ENCODE measurements around the gene ROCK2.

DNA sequence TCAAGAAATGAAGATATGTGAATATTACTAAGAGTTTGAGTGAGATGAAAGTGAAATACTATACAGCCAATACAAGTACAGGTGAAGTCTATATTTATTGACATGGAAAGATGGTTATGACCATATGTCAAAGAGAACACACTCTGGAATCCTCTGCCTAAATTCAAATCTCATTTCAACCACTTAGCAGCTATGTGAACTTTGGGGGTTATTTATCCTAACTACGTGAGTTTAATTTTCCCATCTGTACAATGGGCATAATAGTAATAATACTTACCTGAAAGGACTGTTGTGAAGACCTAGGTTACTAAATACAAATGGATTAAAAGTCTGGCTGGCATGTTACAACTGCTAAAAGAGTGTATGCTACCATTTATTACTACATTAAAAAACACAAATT, 79.6 kb downstream of the ROCK2 start:
- TF ChIP-seq POLR2A (IDR thresholded peaks at IDR 0.05), result no peak
- TF ChIP-seq, protein P1, sequence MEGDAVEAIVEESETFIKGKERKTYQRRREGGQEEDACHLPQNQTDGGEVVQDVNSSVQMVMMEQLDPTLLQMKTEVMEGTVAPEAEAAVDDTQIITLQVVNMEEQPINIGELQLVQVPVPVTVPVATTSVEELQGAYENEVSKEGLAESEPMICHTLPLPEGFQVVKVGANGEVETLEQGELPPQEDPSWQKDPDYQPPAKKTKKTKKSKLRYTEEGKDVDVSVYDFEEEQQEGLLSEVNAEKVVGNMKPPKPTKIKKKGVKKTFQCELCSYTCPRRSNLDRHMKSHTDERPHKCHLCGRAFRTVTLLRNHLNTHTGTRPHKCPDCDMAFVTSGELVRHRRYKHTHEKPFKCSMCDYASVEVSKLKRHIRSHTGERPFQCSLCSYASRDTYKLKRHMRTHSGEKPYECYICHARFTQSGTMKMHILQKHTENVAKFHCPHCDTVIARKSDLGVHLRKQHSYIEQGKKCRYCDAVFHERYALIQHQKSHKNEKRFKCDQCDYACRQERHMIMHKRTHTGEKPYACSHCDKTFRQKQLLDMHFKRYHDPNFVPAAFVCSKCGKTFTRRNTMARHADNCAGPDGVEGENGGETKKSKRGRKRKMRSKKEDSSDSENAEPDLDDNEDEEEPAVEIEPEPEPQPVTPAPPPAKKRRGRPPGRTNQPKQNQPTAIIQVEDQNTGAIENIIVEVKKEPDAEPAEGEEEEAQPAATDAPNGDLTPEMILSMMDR (IDR thresholded peaks at IDR 0.05), result no peak

All from sigmoid colon (tissue), 3 donors.